ENCODE measurements around the gene PADI1.

- TF ChIP-seq CTCF (IDR thresholded peaks at IDR 0.05), result no peak
- no peak for TF ChIP-seq POLR2A (IDR thresholded peaks at IDR 0.05; ENCODE audit: low read length)
- TF ChIP-seq EP300 (IDR thresholded peaks at IDR 0.05), result no peak
- no peak for TF ChIP-seq MAZ (IDR thresholded peaks at IDR 0.05; ENCODE audit: borderline replicate concordance, low read depth, low read length)
- TF ChIP-seq MYC (IDR thresholded peaks at IDR 0.05; ENCODE audit: borderline replicate concordance, low read length), result no peak
- TF ChIP-seq NFE2L2 (conservative IDR thresholded peaks at IDR 0.05; ENCODE audit: low read length), result no peak
- no peak for TF ChIP-seq RFX5 (IDR thresholded peaks at IDR 0.05)
- TF ChIP-seq, protein P1, sequence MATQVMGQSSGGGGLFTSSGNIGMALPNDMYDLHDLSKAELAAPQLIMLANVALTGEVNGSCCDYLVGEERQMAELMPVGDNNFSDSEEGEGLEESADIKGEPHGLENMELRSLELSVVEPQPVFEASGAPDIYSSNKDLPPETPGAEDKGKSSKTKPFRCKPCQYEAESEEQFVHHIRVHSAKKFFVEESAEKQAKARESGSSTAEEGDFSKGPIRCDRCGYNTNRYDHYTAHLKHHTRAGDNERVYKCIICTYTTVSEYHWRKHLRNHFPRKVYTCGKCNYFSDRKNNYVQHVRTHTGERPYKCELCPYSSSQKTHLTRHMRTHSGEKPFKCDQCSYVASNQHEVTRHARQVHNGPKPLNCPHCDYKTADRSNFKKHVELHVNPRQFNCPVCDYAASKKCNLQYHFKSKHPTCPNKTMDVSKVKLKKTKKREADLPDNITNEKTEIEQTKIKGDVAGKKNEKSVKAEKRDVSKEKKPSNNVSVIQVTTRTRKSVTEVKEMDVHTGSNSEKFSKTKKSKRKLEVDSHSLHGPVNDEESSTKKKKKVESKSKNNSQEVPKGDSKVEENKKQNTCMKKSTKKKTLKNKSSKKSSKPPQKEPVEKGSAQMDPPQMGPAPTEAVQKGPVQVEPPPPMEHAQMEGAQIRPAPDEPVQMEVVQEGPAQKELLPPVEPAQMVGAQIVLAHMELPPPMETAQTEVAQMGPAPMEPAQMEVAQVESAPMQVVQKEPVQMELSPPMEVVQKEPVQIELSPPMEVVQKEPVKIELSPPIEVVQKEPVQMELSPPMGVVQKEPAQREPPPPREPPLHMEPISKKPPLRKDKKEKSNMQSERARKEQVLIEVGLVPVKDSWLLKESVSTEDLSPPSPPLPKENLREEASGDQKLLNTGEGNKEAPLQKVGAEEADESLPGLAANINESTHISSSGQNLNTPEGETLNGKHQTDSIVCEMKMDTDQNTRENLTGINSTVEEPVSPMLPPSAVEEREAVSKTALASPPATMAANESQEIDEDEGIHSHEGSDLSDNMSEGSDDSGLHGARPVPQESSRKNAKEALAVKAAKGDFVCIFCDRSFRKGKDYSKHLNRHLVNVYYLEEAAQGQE (IDR thresholded peaks at IDR 0.05), result no peak
- TF ChIP-seq POLR2AphosphoS2 (conservative IDR thresholded peaks at IDR 0.05; ENCODE audit: low read length), result no peak
These were observed 37.7 kb upstream of the PADI1 start for GRCh38 chr1:17167041-17167785.
